ENCODE data around the gene COL26A1. TPM values are rescaled to one million over a fixed set of nuclear protein-coding genes. Genes with fewer than 3 reads are reported as not detected.

Gene COL26A1
- total RNA-seq, 1 experiment from 2014 or later = 0.43 TPM

DNA sequence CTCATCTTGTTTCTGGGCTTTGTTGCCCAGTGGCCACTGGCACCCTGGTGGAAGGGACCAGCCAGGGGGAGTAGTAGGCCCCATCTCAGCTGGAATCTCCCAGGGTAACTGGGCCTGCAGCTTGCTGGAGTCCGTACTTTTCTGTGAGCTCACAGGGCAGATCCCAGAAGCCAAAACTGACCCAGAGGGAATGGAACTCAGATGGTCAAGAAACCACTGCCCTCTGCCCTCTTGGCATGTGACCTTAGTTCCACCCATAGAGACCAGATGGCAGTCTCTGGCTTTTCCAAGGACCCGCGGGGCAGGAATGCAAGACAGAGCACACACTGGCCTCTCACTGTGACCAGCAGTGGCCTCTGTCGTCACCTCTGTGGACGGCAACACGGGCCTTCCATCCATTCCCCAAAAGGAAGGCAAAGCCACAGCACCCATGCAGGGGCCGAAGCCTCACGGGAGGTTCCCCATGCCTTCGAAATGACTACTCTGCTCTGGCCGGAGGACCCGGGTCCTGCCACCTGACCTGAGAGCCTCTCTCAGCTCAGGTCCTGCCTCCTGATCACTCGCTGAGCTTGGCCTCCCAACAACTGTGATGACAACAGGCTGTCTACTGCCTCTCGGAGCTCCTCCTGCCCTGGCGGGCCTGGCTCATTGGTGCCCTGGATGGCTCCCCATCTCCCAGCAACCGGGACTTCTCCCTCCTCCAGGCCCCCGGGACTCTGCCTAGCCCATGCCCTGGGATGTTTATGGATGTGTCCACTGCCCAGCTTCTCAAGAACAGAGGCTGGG is 236.5 kb downstream of the COL26A1 start:
- Histone ChIP-seq H3K9me3 (ENCODE audit: low read depth, low read length, poor library complexity, severe bottlenecking) (no peaks in the 10 kb centered on the region), H3K27ac (ENCODE audit: low read depth, low read length, poor library complexity, severe bottlenecking) (no peak overlapping the region), H3K27me3 (replicated peaks; ENCODE audit: insufficient read depth, low read depth, low read length, poor library complexity) (no peaks in the 10 kb centered on the region), H3K4me3 (ENCODE audit: low read depth, low read length, poor library complexity, severe bottlenecking) (no peak overlapping the region), H3K36me3 (ENCODE audit: insufficient read depth, low read length, poor library complexity, severe bottlenecking) (no peaks in the 10 kb centered on the region), H3K4me1 (ENCODE audit: insufficient read depth, low read length, poor library complexity, severe bottlenecking) (peaks cover 3% of the 10 kb centered on the region)
- TF ChIP-seq, protein P1, sequence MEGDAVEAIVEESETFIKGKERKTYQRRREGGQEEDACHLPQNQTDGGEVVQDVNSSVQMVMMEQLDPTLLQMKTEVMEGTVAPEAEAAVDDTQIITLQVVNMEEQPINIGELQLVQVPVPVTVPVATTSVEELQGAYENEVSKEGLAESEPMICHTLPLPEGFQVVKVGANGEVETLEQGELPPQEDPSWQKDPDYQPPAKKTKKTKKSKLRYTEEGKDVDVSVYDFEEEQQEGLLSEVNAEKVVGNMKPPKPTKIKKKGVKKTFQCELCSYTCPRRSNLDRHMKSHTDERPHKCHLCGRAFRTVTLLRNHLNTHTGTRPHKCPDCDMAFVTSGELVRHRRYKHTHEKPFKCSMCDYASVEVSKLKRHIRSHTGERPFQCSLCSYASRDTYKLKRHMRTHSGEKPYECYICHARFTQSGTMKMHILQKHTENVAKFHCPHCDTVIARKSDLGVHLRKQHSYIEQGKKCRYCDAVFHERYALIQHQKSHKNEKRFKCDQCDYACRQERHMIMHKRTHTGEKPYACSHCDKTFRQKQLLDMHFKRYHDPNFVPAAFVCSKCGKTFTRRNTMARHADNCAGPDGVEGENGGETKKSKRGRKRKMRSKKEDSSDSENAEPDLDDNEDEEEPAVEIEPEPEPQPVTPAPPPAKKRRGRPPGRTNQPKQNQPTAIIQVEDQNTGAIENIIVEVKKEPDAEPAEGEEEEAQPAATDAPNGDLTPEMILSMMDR (conservative IDR thresholded peaks at IDR 0.05; ENCODE audit: low read depth, low read length) = no peak
- no peak for TF ChIP-seq EZH2 (IDR thresholded peaks at IDR 0.05; ENCODE audit: borderline replicate concordance, low read depth, low read length, poor library complexity, severe bottlenecking)
- intact Hi-C loops (cut with micrococcal nuclease; ENCODE audit: unreplicated experiment) = no loop called here
- ChIA-PET CTCF (no interaction called here), POLR2A (ENCODE audit: low non-redundant PET) (no interaction called here)
- DNase-seq (ENCODE audit: low spot score) = no peak
- no TSS peak for BruUV-seq (replicated peaks)

DNA sequence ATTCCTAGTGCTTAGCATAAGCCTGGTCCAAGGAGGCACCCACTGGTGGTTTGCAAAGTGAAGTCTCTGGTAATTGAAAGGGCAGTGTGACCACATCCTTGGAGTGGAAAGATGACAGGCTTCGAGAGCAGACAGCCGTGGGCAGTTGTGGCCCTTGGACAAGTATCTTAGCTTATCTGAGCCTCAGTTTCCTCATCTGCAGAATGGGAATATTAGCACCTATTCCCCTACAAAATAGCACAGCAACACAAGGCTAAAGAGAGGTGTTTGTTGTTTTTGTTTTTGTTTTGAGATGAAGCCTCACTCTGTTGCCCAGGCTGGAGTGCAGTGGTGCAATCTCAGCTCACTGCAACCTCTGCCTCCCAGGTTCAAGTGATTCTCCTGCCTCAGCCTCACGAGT is 237.1 kb downstream of the COL26A1 start:
- ChIA-PET CTCF (no interaction called here), POLR2A (ENCODE audit: low non-redundant PET) (no interaction called here)
- Histone ChIP-seq H3K36me3 (ENCODE audit: insufficient read depth, low read length, poor library complexity, severe bottlenecking) (no peaks in the 10 kb centered on the region), H3K27me3 (replicated peaks; ENCODE audit: insufficient read depth, low read depth, low read length, poor library complexity) (no peaks in the 10 kb centered on the region), H3K27ac (ENCODE audit: low read depth, low read length, poor library complexity, severe bottlenecking) (no peak overlapping the region), H3K9me3 (ENCODE audit: low read depth, low read length, poor library complexity, severe bottlenecking) (no peaks in the 10 kb centered on the region), H3K4me1 (ENCODE audit: insufficient read depth, low read length, poor library complexity, severe bottlenecking) (peaks cover 3% of the 10 kb centered on the region), H3K4me3 (ENCODE audit: low read depth, low read length, poor library complexity, severe bottlenecking) (no peak overlapping the region)
- no peak for DNase-seq (ENCODE audit: low spot score)
- intact Hi-C loops (cut with micrococcal nuclease; ENCODE audit: unreplicated experiment) = loop anchor here (5.0 to 10.0 kb wide), 2 partner anchors 88 to 215 kb away; partner anchors contain the start of gene CUX1
- BruUV-seq (replicated peaks) = no TSS peak
- TF ChIP-seq, protein P1 (conservative IDR thresholded peaks at IDR 0.05; ENCODE audit: low read depth, low read length) = no peak
- no peak for TF ChIP-seq EZH2 (IDR thresholded peaks at IDR 0.05; ENCODE audit: borderline replicate concordance, low read depth, low read length, poor library complexity, severe bottlenecking)

DNA sequence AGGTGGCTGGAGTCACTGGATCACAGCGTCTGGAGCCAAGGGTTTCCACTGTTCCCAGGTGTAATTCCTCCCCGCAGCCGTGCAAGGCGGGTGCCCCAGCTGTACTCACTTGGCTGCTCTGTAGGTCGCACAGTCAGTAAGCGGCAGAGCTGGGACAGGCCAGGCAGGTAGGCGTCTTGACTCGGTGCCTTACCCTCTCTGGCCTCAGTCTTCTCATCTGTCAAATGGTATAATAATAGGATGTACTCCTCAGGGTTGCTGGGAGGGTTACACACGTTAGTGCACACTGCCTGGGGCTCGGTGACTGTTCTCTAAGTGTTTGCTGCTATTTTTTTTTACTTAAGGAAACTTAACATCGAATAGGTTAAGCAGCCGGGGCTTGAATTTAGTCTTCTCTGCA is 239.4 kb downstream of the COL26A1 start:
- H3K4me3 ChIP-seq (ENCODE audit: low read depth, low read length, poor library complexity, severe bottlenecking) = no peak overlapping the region
- no TSS peak for BruUV-seq (replicated peaks)
- POLR2A ChIA-PET (ENCODE audit: low non-redundant PET) = no interaction called here
- H3K4me1 ChIP-seq (ENCODE audit: insufficient read depth, low read length, poor library complexity, severe bottlenecking) = peaks cover 3% of the 10 kb centered on the region
- TF ChIP-seq, protein P1 (conservative IDR thresholded peaks at IDR 0.05; ENCODE audit: low read depth, low read length) = no peak
- DNase-seq (ENCODE audit: low spot score) = no peak
- no peaks in the 10 kb centered on the region for H3K36me3 ChIP-seq (ENCODE audit: insufficient read depth, low read length, poor library complexity, severe bottlenecking)
- H3K9me3 ChIP-seq (ENCODE audit: low read depth, low read length, poor library complexity, severe bottlenecking) = no peaks in the 10 kb centered on the region
- CTCF ChIA-PET = interaction anchor here (0.5 to 1.3 kb wide), 7 partner anchors 34 to 634 kb away, joined by 3 to 6 read pairs (median 4); no protein-coding TSS in a partner anchor
- intact Hi-C loops (cut with micrococcal nuclease; ENCODE audit: unreplicated experiment) = loop anchor here (1.0 to 10.0 kb wide), 4 partner anchors 85 to 670 kb away; partner anchors contain the start of gene CUX1
- no peak overlapping the region for H3K27ac ChIP-seq (ENCODE audit: low read depth, low read length, poor library complexity, severe bottlenecking)
- H3K27me3 ChIP-seq (replicated peaks; ENCODE audit: insufficient read depth, low read depth, low read length, poor library complexity) = no peaks in the 10 kb centered on the region

Measured in A673 (cell line).